HEK293T (cell line): ENCODE data around the gene NFATC1.

ENCODE experiments used
- CTCF ChIA-PET: fragments of 350-600 bp; formaldehyde crosslinking; extraction: SDS; loops from one replicate; lab custom pipeline; 2021; ENCODE audit warnings: antibody characterized with exemption, inconsistent platforms; lab: Yijun Ruan, JAX
- POLR2A ChIA-PET: fragments of 350-600 bp; formaldehyde crosslinking; extraction: SDS; loops from one replicate; lab custom pipeline; 2020; ENCODE audit warnings: antibody characterized with exemption, inconsistent platforms; lab: Yijun Ruan, JAX
- DNase-seq: peaks from one replicate; pipeline ENCODE4 v3.0.0; 2012; ENCODE audit warnings: mixed read lengths; ENCODE audit errors: extremely low spot score
- ARNT ChIP-seq: fragments of 450-650 bp; IDR thresholded peaks from 2 replicates; pipeline ENCODE4 v1.6.1; 2017; ENCODE audit warnings: mild to moderate bottlenecking
- BHLHE40 ChIP-seq: fragments of 450-650 bp; IDR thresholded peaks from 2 replicates; pipeline ENCODE4 v1.6.1; 2016; ENCODE audit warnings: mild to moderate bottlenecking, moderate library complexity, borderline replicate concordance
- CTBP1 ChIP-seq: fragments of 450-650 bp; IDR thresholded peaks from 2 replicates; pipeline ENCODE4 v1.6.1; 2016; ENCODE audit warnings: borderline replicate concordance
- ELF4 ChIP-seq: fragments of 450-650 bp; IDR thresholded peaks from 2 replicates; pipeline ENCODE4 v1.6.1; 2017; ENCODE audit warnings: antibody characterized with exemption
- FOXA1 ChIP-seq: fragments of 450-650 bp; IDR thresholded peaks from 2 replicates; pipeline ENCODE4 v1.6.1; 2016; ENCODE audit warnings: mild to moderate bottlenecking
- FOXK2 ChIP-seq: fragments of 450-650 bp; IDR thresholded peaks from 2 replicates; pipeline ENCODE4 v1.6.1; 2016; ENCODE audit warnings: mild to moderate bottlenecking
- FOXM1 ChIP-seq: fragments of 450-650 bp; IDR thresholded peaks from 2 replicates; pipeline ENCODE4 v1.6.1; 2017; ENCODE audit warnings: mild to moderate bottlenecking, borderline replicate concordance
- HDGF ChIP-seq: fragments of 450-650 bp; IDR thresholded peaks from 2 replicates; pipeline ENCODE4 v1.6.1; 2017; ENCODE audit warnings: antibody characterized with exemption, borderline replicate concordance
- L3MBTL2 ChIP-seq: fragments of 450-650 bp; conservative IDR thresholded peaks from 2 replicates; pipeline ENCODE4 v1.6.1; 2016; ENCODE audit warnings: mild to moderate bottlenecking
- LEF1 ChIP-seq: fragments of 450-650 bp; IDR thresholded peaks from 2 replicates; pipeline ENCODE4 v1.6.1; 2017; ENCODE audit warnings: mild to moderate bottlenecking, borderline replicate concordance
- NFRKB ChIP-seq: fragments of 450-650 bp; IDR thresholded peaks from 2 replicates; pipeline ENCODE4 v1.6.1; 2016; ENCODE audit warnings: mild to moderate bottlenecking, moderate library complexity
- SP1 ChIP-seq: fragments of 450-650 bp; IDR thresholded peaks from 2 replicates; pipeline ENCODE4 v1.6.1; 2017
- SUZ12 ChIP-seq: fragments of 450-650 bp; IDR thresholded peaks from 2 replicates; pipeline ENCODE4 v1.6.1; 2016; ENCODE audit warnings: mild to moderate bottlenecking
- TARDBP ChIP-seq: fragments of 450-650 bp; IDR thresholded peaks from 2 replicates; pipeline ENCODE4 v1.6.1; 2016
- ZNF384 ChIP-seq: fragments of 450-650 bp; IDR thresholded peaks from 2 replicates; pipeline ENCODE4 v1.6.1; 2016
- TF ChIP-seq, protein P1 (sequence below): fragments of 450-650 bp; IDR thresholded peaks from 2 replicates; pipeline ENCODE4 v1.6.1; 2016

The NFATC1 gene

DNA sequence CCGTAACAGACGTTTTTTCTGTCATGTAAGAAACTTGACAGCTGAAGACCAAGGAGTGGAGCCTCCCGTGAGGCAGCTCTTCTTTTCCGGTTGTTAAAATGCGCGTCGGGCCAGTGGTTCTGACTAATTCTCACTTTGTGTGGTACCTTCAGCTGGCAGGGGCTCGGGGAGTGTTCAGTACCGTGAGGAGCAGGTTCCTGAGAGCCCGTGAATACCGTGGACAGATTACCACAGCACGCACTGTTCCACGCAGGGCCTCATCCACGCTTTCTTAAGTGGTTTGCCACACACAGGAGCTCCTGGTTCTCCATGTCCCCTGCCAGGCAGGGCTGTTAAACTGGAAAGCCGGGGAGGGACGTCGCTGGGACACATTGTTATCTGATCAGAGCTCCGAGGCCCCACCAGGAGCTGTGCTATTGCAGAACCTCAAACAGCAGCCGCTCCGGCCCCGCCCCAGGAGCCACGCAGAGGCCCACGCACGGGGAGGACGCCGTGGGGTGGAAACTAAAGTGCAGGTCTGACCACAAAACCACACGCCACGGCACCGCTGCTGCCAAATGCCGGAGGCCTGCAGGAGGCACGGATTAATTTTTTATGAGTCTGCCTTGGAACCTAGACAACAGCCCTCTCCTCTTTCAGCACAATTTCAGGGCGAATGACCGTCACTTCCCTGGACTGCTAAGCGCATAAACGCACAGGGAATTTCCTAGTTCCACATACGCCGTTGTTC, 43.3 kb downstream of the NFATC1 start:
- ChIA-PET POLR2A (no interaction called here), CTCF (no interaction called here)
- peak; percentile 25 for DNase-seq
- TF ChIP-seq ARNT (no peak), FOXK2 (no peak), FOXA1 (no peak), SP1 (no peak), FOXM1 (no peak), TARDBP (no peak), CTBP1 (no peak)

DNA sequence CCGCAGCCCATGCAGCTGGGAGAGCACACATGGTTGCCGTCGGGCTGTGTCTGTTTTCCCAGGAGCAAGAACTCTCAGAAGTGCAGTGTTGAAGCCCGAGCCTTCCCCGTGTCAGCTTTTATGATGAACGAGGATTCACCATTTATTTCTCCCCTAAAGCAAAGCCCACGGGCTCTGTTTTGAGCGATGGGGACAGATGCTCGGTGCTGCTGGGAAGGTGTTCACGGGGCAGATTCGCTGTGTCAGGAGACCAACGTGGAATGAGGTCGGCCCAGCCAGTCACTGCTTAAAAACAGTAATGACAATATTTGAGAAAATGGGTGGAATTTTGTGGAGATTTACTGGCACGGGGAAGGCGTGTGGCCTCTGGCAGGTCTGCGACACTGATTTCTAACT, 43.9 kb downstream of the NFATC1 start:
- no peak for DNase-seq
- ChIA-PET POLR2A (no interaction called here), CTCF (no interaction called here)
- TF ChIP-seq BHLHE40: no peak
- TF ChIP-seq TARDBP: no peak
- no peak for TF ChIP-seq ARNT
- TF ChIP-seq SP1: no peak
- TF ChIP-seq, protein P1, sequence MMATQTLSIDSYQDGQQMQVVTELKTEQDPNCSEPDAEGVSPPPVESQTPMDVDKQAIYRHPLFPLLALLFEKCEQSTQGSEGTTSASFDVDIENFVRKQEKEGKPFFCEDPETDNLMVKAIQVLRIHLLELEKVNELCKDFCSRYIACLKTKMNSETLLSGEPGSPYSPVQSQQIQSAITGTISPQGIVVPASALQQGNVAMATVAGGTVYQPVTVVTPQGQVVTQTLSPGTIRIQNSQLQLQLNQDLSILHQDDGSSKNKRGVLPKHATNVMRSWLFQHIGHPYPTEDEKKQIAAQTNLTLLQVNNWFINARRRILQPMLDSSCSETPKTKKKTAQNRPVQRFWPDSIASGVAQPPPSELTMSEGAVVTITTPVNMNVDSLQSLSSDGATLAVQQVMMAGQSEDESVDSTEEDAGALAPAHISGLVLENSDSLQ: no peak
- TF ChIP-seq FOXA1: no peak
- TF ChIP-seq FOXK2: no peak
- no peak for TF ChIP-seq NFRKB
- no peak for TF ChIP-seq FOXM1
- TF ChIP-seq CTBP1: no peak
- TF ChIP-seq ELF4: no peak
- no peak for TF ChIP-seq ZNF384
- no peak for TF ChIP-seq SUZ12
- TF ChIP-seq LEF1: no peak

DNA sequence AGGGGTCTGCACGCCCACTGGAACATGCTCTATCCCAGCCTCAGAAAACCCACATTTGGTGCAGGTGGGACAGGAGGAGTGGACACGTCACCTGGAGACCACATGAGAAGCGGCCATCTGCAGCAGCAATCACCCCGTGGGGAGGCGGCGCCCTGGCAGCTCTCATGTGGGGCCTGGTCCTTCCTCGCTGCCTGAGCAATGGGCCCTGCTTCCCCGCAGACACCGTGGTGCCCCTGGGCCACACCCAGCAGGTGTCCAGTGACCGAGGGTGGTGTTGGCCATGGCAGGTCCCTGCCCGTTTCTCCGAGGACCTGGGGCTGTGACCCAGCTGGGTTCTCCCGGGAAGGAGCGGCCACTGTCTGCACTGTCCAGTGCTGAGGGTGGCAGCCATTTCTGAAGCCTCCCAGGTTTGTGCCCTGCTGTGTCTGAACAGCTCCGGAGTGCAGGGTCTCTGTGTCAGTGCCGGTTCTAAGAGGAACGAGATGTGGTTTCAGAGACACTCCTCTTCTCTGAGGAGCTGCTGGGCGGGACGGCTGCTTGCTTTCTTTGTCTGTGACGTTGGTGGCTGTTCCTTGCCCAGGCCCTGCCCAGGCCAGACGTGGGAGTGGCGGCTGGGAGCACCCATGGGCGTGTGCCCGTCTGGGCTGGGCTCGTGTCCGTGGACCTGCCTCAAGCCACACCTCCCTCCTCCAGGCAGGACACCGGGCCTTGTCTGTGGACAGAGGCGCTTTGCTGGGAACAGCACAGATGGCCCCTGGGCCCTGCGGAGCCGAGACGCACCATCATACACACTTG, 44.8 kb downstream of the NFATC1 start:
- ChIA-PET CTCF (no interaction called here), POLR2A (no interaction called here)
- DNase-seq: no peak
- TF ChIP-seq FOXA1 (no peak), FOXK2 (no peak), HDGF (no peak), SUZ12 (no peak), FOXM1 (no peak), L3MBTL2 (no peak), ZNF384 (no peak), NFRKB (no peak), BHLHE40 (no peak), ELF4 (no peak)

DNA sequence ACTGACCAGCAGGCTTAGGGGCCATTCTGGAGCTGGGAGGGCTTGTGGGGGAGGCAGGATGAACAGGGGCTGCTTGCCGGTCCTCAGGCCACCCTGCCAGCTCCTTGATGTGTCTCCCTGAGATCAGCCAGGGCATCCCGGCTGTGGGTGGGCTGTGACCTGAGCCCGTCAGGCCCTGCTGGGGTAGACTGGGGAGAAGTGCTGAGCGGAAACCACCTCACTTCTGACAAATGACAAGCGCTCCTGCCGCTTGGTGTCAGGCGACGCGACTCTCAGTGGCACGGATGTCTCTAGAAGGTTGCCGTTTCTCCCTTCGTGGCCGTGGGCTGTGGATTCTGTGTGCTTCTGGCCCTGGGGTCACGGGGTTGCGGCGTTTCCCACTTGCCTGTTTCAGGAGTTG, 45.7 kb downstream of the NFATC1 start:
- no peak for TF ChIP-seq HDGF
- no peak for TF ChIP-seq CTBP1
- no peak for TF ChIP-seq SUZ12
- TF ChIP-seq L3MBTL2: no peak
- no peak for TF ChIP-seq SP1
- no peak for TF ChIP-seq FOXK2
- TF ChIP-seq TARDBP: no peak
- no peak for TF ChIP-seq ELF4
- TF ChIP-seq BHLHE40: no peak
- TF ChIP-seq LEF1: no peak
- no peak for TF ChIP-seq ZNF384
- no peak for TF ChIP-seq FOXM1
- ChIA-PET CTCF (no interaction called here), POLR2A (no interaction called here)
- DNase-seq: no peak

DNA sequence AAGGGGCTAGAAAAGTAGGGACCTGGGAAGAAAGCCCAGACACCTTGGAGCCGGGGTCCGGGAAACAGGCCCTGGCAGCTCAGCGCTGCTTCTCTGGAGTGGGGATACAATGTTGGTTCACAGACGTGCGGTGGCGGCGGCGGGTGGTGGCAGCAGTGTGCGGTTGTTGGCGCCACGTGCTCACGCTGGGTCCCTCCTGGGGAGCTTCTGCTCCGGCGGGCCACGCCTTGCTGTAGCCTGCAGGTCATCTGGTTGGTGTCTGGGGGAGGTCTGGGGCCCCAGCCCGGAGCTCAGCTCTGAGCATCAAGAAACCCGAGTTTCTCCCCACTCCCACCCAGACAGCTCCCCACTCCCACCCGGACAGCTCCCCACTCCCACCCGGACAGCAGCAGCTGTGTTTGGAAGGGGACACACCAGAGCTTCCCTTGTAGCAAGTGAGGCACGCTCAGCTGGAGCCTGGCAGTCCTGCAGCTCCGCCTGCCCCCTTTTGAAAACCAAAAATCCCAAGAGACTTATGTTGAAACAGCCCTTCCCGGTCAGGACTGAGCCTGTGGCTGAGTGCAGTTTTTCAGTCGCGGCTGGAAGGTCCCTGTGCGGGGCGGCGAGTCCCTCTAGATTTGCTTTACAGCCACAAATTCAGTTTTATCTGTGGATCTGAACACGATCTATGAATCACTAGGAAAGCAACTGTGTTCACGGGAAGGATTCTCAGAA, 46.9 kb downstream of the NFATC1 start:
- no peak for DNase-seq
- ChIA-PET POLR2A (no interaction called here), CTCF (no interaction called here)
- TF ChIP-seq FOXK2: no peak
- no peak for TF ChIP-seq L3MBTL2
- TF ChIP-seq SUZ12: no peak
- no peak for TF ChIP-seq ELF4
- no peak for TF ChIP-seq HDGF
- TF ChIP-seq SP1: no peak
- TF ChIP-seq NFRKB: no peak
- no peak for TF ChIP-seq TARDBP
- no peak for TF ChIP-seq FOXA1
- no peak for TF ChIP-seq BHLHE40
- TF ChIP-seq, protein P1: no peak
- no peak for TF ChIP-seq CTBP1
- TF ChIP-seq ARNT: no peak
- TF ChIP-seq FOXM1: no peak
- no peak for TF ChIP-seq LEF1
- TF ChIP-seq ZNF384: no peak

DNA sequence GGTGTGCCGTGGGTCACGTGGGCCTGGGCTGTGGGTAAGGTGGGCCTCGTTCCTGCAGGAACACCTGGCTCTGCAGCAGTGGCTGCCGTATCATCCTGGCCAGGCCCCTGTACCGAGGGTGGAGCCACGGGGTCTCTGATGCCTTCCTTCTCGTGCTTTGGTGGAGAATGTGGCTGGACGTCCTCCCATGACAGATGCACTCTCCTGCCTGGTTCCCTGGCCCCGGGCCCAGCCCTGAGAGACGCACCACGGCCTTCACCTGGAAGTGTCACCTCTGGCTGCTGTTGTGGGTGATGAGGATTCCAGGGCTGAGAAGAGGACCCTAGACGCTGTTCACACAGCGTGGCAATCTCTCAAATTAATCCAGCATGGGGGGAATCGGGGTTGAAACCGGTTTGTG, 49.5 kb downstream of the NFATC1 start:
- TF ChIP-seq TARDBP (no peak), FOXA1 (no peak), ARNT (no peak), ZNF384 (no peak), ELF4 (no peak), BHLHE40 (no peak), CTBP1 (no peak), L3MBTL2 (no peak), FOXK2 (no peak)
- TF ChIP-seq, protein P1: no peak
- ChIA-PET POLR2A (no interaction called here), CTCF (no interaction called here)
- DNase-seq: no peak
